Loucy (cell line): ENCODE results near the gene TMEM82.

Source experiments
- CTCF ChIP-seq: fragments of 200-600 bp; sonication (generic); conservative IDR thresholded peaks from 2 replicates; pipeline ENCODE4 v1.5.1; 2014; ENCODE audit warnings: mild to moderate bottlenecking, antibody characterized with exemption, low read length
- EZH2phosphoT487 ChIP-seq: fragments of 200-600 bp; IDR thresholded peaks from 2 replicates; pipeline ENCODE4 v1.6.1; 2018; ENCODE audit warnings: antibody characterized with exemption, mild to moderate bottlenecking, moderate library complexity, borderline replicate concordance

- TF ChIP-seq CTCF (no peak), EZH2phosphoT487 (no peak)
These were observed 19.3 kb upstream of the TMEM82 start for GRCh38 chr1:15722836-15723532.
